Vagina (tissue), 2 donors: ENCODE data around the gene JSRP1.

Source experiments
- POLR2A ChIP-seq, 2 donors: fragments of 450-650 bp; IDR thresholded peaks; one replicate each; pipeline ENCODE4 v1.6.1; 2017; ENCODE audit warnings: antibody characterized with exemption in 2 of 2, mild to moderate bottlenecking in 2 of 2, moderate library complexity in 2 of 2
- POLR2AphosphoS5 ChIP-seq, 2 donors: sonication (generic); formaldehyde crosslinking; IDR thresholded peaks; one replicate each; pipeline ENCODE4 v1.9.0; 2017; ENCODE audit warnings: antibody characterized with exemption in 2 of 2, mild to moderate bottlenecking in 2 of 2, low read depth in 1 of 2; ENCODE audit not compliant: insufficient read depth in 1 of 2
- TF ChIP-seq, protein P1 (sequence below), 3 experiments: fragments of 450-650 bp in 2 of 3; fragments of 200-600 bp in 1 of 3; sonication (generic) in 1 of 3; IDR thresholded peaks; one replicate each; pipeline ENCODE4 v1.5.1; 2017 to 2019; ENCODE audit warnings: antibody characterized with exemption in 3 of 3, mild to moderate bottlenecking in 2 of 3, moderate library complexity in 2 of 3

DNA sequence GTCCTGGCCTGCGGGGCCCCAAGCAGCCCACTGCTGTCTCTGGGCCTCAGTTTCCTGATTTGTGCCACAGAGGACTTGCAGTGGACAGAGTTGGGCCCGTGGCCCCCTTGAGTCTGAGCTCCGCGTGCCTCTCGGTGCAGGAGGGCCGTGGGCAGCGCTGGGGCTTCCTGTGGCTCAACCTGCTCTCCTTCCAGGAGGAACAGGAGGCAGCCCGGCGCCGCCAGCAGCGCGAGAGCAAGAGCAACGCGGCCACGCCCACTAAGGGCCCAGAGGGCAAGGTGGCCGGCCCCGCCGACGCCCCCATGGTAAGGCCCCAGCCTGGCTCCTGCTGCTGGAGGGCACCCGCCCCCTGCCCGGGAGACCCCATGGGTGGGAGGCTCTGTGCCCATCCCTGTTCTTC lies 46.0 kb downstream of the JSRP1 start:
- no peak for TF ChIP-seq POLR2A (IDR thresholded peaks at IDR 0.05)
- TF ChIP-seq, protein P1, sequence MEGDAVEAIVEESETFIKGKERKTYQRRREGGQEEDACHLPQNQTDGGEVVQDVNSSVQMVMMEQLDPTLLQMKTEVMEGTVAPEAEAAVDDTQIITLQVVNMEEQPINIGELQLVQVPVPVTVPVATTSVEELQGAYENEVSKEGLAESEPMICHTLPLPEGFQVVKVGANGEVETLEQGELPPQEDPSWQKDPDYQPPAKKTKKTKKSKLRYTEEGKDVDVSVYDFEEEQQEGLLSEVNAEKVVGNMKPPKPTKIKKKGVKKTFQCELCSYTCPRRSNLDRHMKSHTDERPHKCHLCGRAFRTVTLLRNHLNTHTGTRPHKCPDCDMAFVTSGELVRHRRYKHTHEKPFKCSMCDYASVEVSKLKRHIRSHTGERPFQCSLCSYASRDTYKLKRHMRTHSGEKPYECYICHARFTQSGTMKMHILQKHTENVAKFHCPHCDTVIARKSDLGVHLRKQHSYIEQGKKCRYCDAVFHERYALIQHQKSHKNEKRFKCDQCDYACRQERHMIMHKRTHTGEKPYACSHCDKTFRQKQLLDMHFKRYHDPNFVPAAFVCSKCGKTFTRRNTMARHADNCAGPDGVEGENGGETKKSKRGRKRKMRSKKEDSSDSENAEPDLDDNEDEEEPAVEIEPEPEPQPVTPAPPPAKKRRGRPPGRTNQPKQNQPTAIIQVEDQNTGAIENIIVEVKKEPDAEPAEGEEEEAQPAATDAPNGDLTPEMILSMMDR (IDR thresholded peaks at IDR 0.05): no peak
- no peak for TF ChIP-seq POLR2AphosphoS5 (IDR thresholded peaks at IDR 0.05; ENCODE audit: insufficient read depth in 1 of 2, low read depth in 1 of 2)
